ENCODE results near the gene MUC22.
"Not testable (repeated sequence)": the region's sequence is repeated elsewhere in the genome, so short reads cannot be mapped to it uniquely, and the experiment has no call there.

The MUC22 gene

GRCh38 chr6:31041372-31041974, 31.2 kb downstream of the MUC22 start:
- DNase-seq, result no peak

GRCh38 chr6:31042806-31043205, 32.5 kb downstream of the MUC22 start:
- DNase-seq, result peak; percentile 58

- DNase-seq, result no peak
These were observed 37.8 kb downstream of the MUC22 start for GRCh38 chr6:31048099-31048498.

GRCh38 chr6:31049518-31049917, 39.2 kb downstream of the MUC22 start:
- DNase-seq, result no peak

GRCh38 chr6:31053187-31053586, 42.9 kb downstream of the MUC22 start:
- DNase-seq, result not testable (repeated sequence)

GRCh38 chr6:31053873-31054272, 43.6 kb downstream of the MUC22 start:
- no peak for DNase-seq

- no peak for DNase-seq
These were observed 45.2 kb downstream of the MUC22 start for GRCh38 chr6:31055441-31055840.

GRCh38 chr6:31057426-31058003, 47.2 kb downstream of the MUC22 start:
- no peak for DNase-seq

- no peak for DNase-seq
These were observed 48.0 kb downstream of the MUC22 start for GRCh38 chr6:31058128-31058894.

GRCh38 chr6:31060145-31060544, 49.9 kb downstream of the MUC22 start:
- no peak for DNase-seq

- DNase-seq, result no peak
These were observed 53.7 kb downstream of the MUC22 start for GRCh38 chr6:31063906-31064435.

GRCh38 chr6:31065556-31065955, 55.3 kb downstream of the MUC22 start:
- no peak for DNase-seq

- not testable (repeated sequence) for DNase-seq
These were observed 56.8 kb downstream of the MUC22 start for GRCh38 chr6:31067028-31067427.

GRCh38 chr6:31067891-31068668, 57.8 kb downstream of the MUC22 start:
- not testable (repeated sequence) for DNase-seq

- DNase-seq, result peak; percentile 79
These were observed 58.5 kb downstream of the MUC22 start for GRCh38 chr6:31068669-31069340.

GRCh38 chr6:31070711-31071197, 60.5 kb downstream of the MUC22 start:
- no peak for DNase-seq

- no peak for DNase-seq
These were observed 64.1 kb downstream of the MUC22 start for GRCh38 chr6:31074401-31074800.

GRCh38 chr6:31075528-31075927, 65.3 kb downstream of the MUC22 start:
- DNase-seq, result no peak

- no peak for DNase-seq
These were observed 66.3 kb downstream of the MUC22 start for GRCh38 chr6:31076611-31077010.

GRCh38 chr6:31079656-31080261, 69.5 kb downstream of the MUC22 start:
- DNase-seq, result peak; percentile 77

GRCh38 chr6:31081872-31082271, 71.6 kb downstream of the MUC22 start:
- DNase-seq, result no peak

Measured in CD4-positive, alpha-beta T cell treated with Interleukin-6 for 4 hours (primary cell).